H1 (cell line): ENCODE results near the gene PREX1. TPM values are rescaled to one million over a fixed set of nuclear protein-coding genes. Genes with fewer than 3 reads are reported as not detected.

Experiments used
- CTCF ChIA-PET: fragments of 300-600 bp; sonication (Branson Sonifier 250); formaldehyde crosslinking; loops from one replicate; lab custom pipeline; 2021; ENCODE audit not compliant: partially characterized antibody; lab: Charles Lee
- POLR2A ChIA-PET: fragments of 300-600 bp; sonication (Branson Sonifier 250); formaldehyde crosslinking; loops from one replicate; lab custom pipeline; 2021; ENCODE audit warnings: inconsistent platforms; ENCODE audit not compliant: partially characterized antibody; lab: Charles Lee
- DNase-seq, 2 experiments: peaks; one replicate each; pipeline versions ENCODE4 v3.0.0 to v3.0.0-alpha.2; 2010 to 2022; ENCODE audit warnings: low spot score in 2 of 2, low read depth in 1 of 2, mixed read lengths in 1 of 2
- FAIRE-seq: peaks from 2 replicates; lab custom pipeline; 2011; peaks lifted over from hg19 to GRCh38; lab: Jason Lieb, UNC
- H2AFZ ChIP-seq: 2 replicates; pipeline ENCODE4 v1.8.1; 2012; ENCODE audit warnings: low read length, inconsistent platforms
- H2AK5ac ChIP-seq: 2 replicates; pipeline ENCODE4 v1.6.1; 2013; ENCODE audit warnings: low read depth, low read length
- H2BK120ac ChIP-seq: replicated peaks from 2 replicates; pipeline ENCODE3; 2013; ENCODE audit warnings: low read depth, low read length, inconsistent platforms
- H2BK12ac ChIP-seq: 2 replicates; pipeline ENCODE4 v1.6.1; 2013; ENCODE audit warnings: low read depth, low read length
- H2BK15ac ChIP-seq: 2 replicates; pipeline ENCODE4 v1.6.1; 2013; ENCODE audit warnings: low read length
- H2BK20ac ChIP-seq: 2 replicates; pipeline ENCODE4 v1.6.1; 2013; ENCODE audit warnings: low read length
- H2BK5ac ChIP-seq: 2 replicates; pipeline ENCODE4 v1.6.1; 2013; ENCODE audit warnings: low read depth, low read length
- H3K14ac ChIP-seq: 2 replicates; pipeline ENCODE4 v1.6.1; 2013; ENCODE audit warnings: inconsistent platforms; ENCODE audit not compliant: insufficient read length
- H3K18ac ChIP-seq: 2 replicates; pipeline ENCODE4 v1.6.1; 2013; ENCODE audit warnings: low read length; ENCODE audit errors: extremely low read depth
- H3K23ac ChIP-seq: 2 replicates; pipeline ENCODE4 v1.6.1; 2013; ENCODE audit warnings: inconsistent platforms; ENCODE audit not compliant: insufficient read length
- H3K23me2 ChIP-seq: 2 replicates; pipeline ENCODE4 v1.6.1; 2013; ENCODE audit warnings: low read depth, low read length
- H3K27ac ChIP-seq: 2 replicates; pipeline ENCODE4 v1.6.1; 2011; ENCODE audit warnings: low read depth, low read length, inconsistent platforms
- H3K27me3 ChIP-seq, 4 experiments: replicated peaks in 1 of 4; 1 replicate in 1 of 4; 2 replicates in 3 of 4; pipeline versions ENCODE4 v1.6.1 to v1.8.1; 2011 to 2013; ENCODE audit warnings: low read length in 3 of 4, mild to moderate bottlenecking in 3 of 4, inconsistent platforms in 2 of 4, mixed read lengths in 2 of 4, moderate library complexity in 1 of 4; ENCODE audit not compliant: control insufficient read depth in 3 of 4, insufficient read depth in 3 of 4; ENCODE audit errors: extremely low read depth in 1 of 4
- H3K36me3 ChIP-seq, 4 experiments: 2 replicates each; pipeline versions ENCODE4 v1.6.1 to v1.8.1; 2011 to 2013; ENCODE audit warnings: mild to moderate bottlenecking in 4 of 4, low read length in 3 of 4, moderate library complexity in 2 of 4, control low read depth in 1 of 4, inconsistent platforms in 1 of 4; ENCODE audit not compliant: insufficient read depth in 4 of 4, control insufficient read depth in 2 of 4
- H3K4ac ChIP-seq: replicated peaks from 2 replicates; pipeline ENCODE3; 2013; ENCODE audit warnings: low read length, low read depth, mixed read lengths, inconsistent platforms; ENCODE audit not compliant: insufficient read length
- H3K4me1 ChIP-seq, 4 experiments: replicated peaks in 1 of 4; 1 replicate in 1 of 4; 2 replicates in 3 of 4; pipeline versions ENCODE4 v1.6.1 to v1.8.1; 2011 to 2013; ENCODE audit warnings: low read length in 3 of 4, inconsistent platforms in 2 of 4, mixed read lengths in 1 of 4; ENCODE audit not compliant: insufficient read depth in 4 of 4, control insufficient read depth in 3 of 4
- H3K4me2 ChIP-seq, 2 experiments: 2 replicates each; pipeline versions ENCODE4 v1.6.1 to v1.8.1; 2011 to 2013; ENCODE audit warnings: low read depth in 2 of 2, low read length in 2 of 2, control low read depth in 1 of 2, inconsistent platforms in 1 of 2, mild to moderate bottlenecking in 1 of 2; ENCODE audit not compliant: insufficient read depth in 1 of 2
- H3K4me3 ChIP-seq, 4 experiments: fragments of 200-600, 300-600 bp in 1 of 4; sonication (generic), shearing (Covaris generic), sonication (Bioruptor Twin) in 1 of 4; 2 replicates each; pipeline versions ENCODE4 v1.5.1 to v1.8.1; 2011 to 2016; ENCODE audit warnings: low read length in 4 of 4, low read depth in 3 of 4, control low read depth in 2 of 4, inconsistent platforms in 2 of 4, mild to moderate bottlenecking in 2 of 4, mixed read lengths in 1 of 4, moderate library complexity in 1 of 4; ENCODE audit not compliant: insufficient read depth in 2 of 4; ENCODE audit errors: extremely low read depth in 1 of 4
- H3K56ac ChIP-seq: replicated peaks from 2 replicates; pipeline ENCODE3; 2013; ENCODE audit warnings: low read depth, mild to moderate bottlenecking, mixed read lengths, low read length, inconsistent platforms; ENCODE audit not compliant: insufficient read length
- H3K79me1 ChIP-seq: 2 replicates; pipeline ENCODE4 v1.6.1; 2013; ENCODE audit warnings: low read depth, low read length, control low read depth
- H3K79me2 ChIP-seq, 2 experiments: 2 replicates each; pipeline versions ENCODE4 v1.6.1 to v1.8.1; 2012 to 2013; ENCODE audit warnings: low read length in 2 of 2, mild to moderate bottlenecking in 2 of 2, inconsistent platforms in 1 of 2; ENCODE audit not compliant: insufficient read depth in 2 of 2, control insufficient read depth in 1 of 2
- H3K9ac ChIP-seq, 4 experiments: replicated peaks in 1 of 4; 1 replicate in 1 of 4; 2 replicates in 3 of 4; pipeline versions ENCODE4 v1.6.1 to v1.8.1; 2011 to 2013; ENCODE audit warnings: low read depth in 3 of 4, low read length in 3 of 4, control low read depth in 2 of 4, mild to moderate bottlenecking in 2 of 4, moderate library complexity in 2 of 4, inconsistent platforms in 1 of 4; ENCODE audit errors: extremely low read depth in 1 of 4
- H3K9me3 ChIP-seq, 2 experiments: 2 replicates each; pipeline versions ENCODE4 v1.6.1 to v1.8.1; 2012 to 2013; ENCODE audit warnings: mild to moderate bottlenecking in 2 of 2, moderate library complexity in 2 of 2, control low read depth in 1 of 2, inconsistent platforms in 1 of 2, low read depth in 1 of 2, low read length in 1 of 2, mixed read lengths in 1 of 2; ENCODE audit not compliant: insufficient read depth in 2 of 2
- H4K20me1 ChIP-seq, 2 experiments: replicated peaks in 1 of 2; 2 replicates each; pipeline versions ENCODE3 to v1.8.1; 2011 to 2013; ENCODE audit warnings: inconsistent platforms in 2 of 2, low read length in 2 of 2, mild to moderate bottlenecking in 1 of 2; ENCODE audit not compliant: insufficient read depth in 2 of 2, control insufficient read depth in 1 of 2
- H4K5ac ChIP-seq: 2 replicates; pipeline ENCODE4 v1.6.1; 2013; ENCODE audit warnings: low read length, low read depth, mixed read lengths, inconsistent platforms; ENCODE audit not compliant: insufficient read length
- H4K8ac ChIP-seq: 2 replicates; pipeline ENCODE4 v1.8.0; 2013; ENCODE audit warnings: mild to moderate bottlenecking, moderate library complexity, low read length, inconsistent platforms; ENCODE audit not compliant: insufficient read depth; ENCODE audit errors: extremely low read depth
- H4K91ac ChIP-seq: replicated peaks from 2 replicates; pipeline ENCODE3; 2013; ENCODE audit warnings: low read length, mixed read lengths, inconsistent platforms; ENCODE audit not compliant: insufficient read length
- CBX5 ChIP-seq: fragments of 300-800, 300-1000 bp; sonication (generic); IDR thresholded peaks from 2 replicates; pipeline ENCODE4 v1.7.1; 2016; ENCODE audit warnings: antibody characterized with exemption, low read length, low read depth
- GABPA ChIP-seq: IDR thresholded peaks from 2 replicates; pipeline ENCODE4 v1.6.1; 2011; ENCODE audit warnings: mild to moderate bottlenecking, low read length, moderate library complexity, borderline replicate concordance; ENCODE audit not compliant: insufficient read depth
- SP2 ChIP-seq: IDR thresholded peaks from 2 replicates; pipeline ENCODE4 v1.6.1; 2012; ENCODE audit warnings: mild to moderate bottlenecking, low read length, inconsistent platforms
- YY1 ChIP-seq: IDR thresholded peaks from 2 replicates; pipeline ENCODE4 v1.6.1; 2011; ENCODE audit warnings: low read depth, mild to moderate bottlenecking, low read length
- WGBS, 2 experiments: shearing (Covaris generic) in 1 of 2; methylation state at CpG; one replicate each; pipeline versions ENCODE4 v1.1.6 to v1.1.7; 2013 to 2015; ENCODE audit warnings: low lambda C conversion rate in 2 of 2, mixed read lengths in 2 of 2, inconsistent platforms in 1 of 2, low coverage in 1 of 2, missing lambda C conversion rate in 1 of 2; ENCODE audit not compliant: insufficient replicate concordance in 2 of 2, insufficient coverage in 1 of 2, insufficient read length in 1 of 2; ENCODE audit errors: extremely low coverage in 1 of 2, missing lambda C conversion rate in 1 of 2; 5-methylcytosine and 5-hydroxymethylcytosine counted together
- polyA plus RNA-seq, 7 experiments: library from polyadenylated mRNA; depleted of rRNA in 3 of 7; stranded (reverse) in 5 of 7; unstranded in 2 of 7; fragments of >200 nt in 5 of 7; fragments of 200-250 nt in 2 of 7; gene quantifications; 1 replicate in 5 of 7; 2 replicates in 1 of 7; 4 replicates in 1 of 7; pipeline versions ENCODE4 v1.2.1 to v1.2.3, GENCODE V29; 2011 to 2013; ENCODE audit warnings: missing spikeins in 2 of 7, mixed read lengths in 2 of 7
- total RNA-seq: library from RNA; stranded (reverse); fragmentation: NEBNext Ultra II Directional; extraction: Animal tissue kit (Norgen Biotek cat#: 25700); gene quantifications from 2 replicates; pipeline ENCODE4 v1.2.1, GENCODE V29; 2021

The PREX1 gene
- total and polyA plus RNA-seq, 2 of the 8 experiments (the other 6 are each of a cell fraction or from before 2014, with no cell fraction given) = 10.7 to 12.8 TPM

DNA sequence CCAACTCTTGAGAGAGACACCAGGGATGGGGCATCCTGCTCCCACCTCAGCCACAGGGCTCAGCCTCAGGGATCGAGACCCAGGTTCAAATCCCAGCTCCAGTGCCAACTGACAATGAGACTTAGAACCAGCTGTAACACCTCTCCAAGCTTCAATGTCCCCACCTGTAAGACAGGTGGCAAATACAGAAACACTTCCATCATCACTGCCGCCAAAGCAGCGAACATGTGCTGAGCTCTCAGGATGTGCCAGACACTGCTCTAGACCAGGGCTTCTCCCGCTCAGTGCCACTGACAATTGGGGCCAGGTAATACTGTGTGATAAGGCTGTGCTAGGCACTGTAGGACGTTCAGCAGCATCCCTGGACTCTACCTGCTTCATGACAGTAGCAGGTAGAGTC is 22.1 kb downstream of the PREX1 start:
- 88% methylated on average over 5 of the region's 5 CpGs; no CpG with 5 or more reads in 1 of the 2 experiments for WGBS, 2 experiments
- DNase-seq (no peak), FAIRE-seq (no peak)
- no peak overlapping the region for H3K23ac ChIP-seq
- H3K27me3 ChIP-seq = no peaks in the 10 kb centered on the region; a peak in 1 of 7 replicates
- H3K9me3 ChIP-seq = no peaks in the 10 kb centered on the region
- no peak overlapping the region for H2BK120ac ChIP-seq
- TF ChIP-seq YY1 = no peak
- TF ChIP-seq CBX5 = no peak
- TF ChIP-seq SP2 = no peak
- TF ChIP-seq GABPA = no peak
- CTCF ChIA-PET = interaction anchor here (1.3 to 1.7 kb wide), 3 partner anchors 22 to 99 kb away, joined by 3 to 4 read pairs (median 3); no protein-coding TSS in a partner anchor
- H3K18ac ChIP-seq = no peak overlapping the region
- no peaks in the 10 kb centered on the region; the same call in none of the 2 replicates for H3K23me2 ChIP-seq
- no peak overlapping the region for H2BK20ac ChIP-seq
- H4K5ac ChIP-seq = no peak overlapping the region
- H3K4me2 ChIP-seq = no peak overlapping the region
- H4K8ac ChIP-seq = no peak overlapping the region
- H3K14ac ChIP-seq = no peak overlapping the region
- H3K56ac ChIP-seq = no peak overlapping the region
- no peak overlapping the region for H4K91ac ChIP-seq
- H2AK5ac ChIP-seq = no peak overlapping the region
- H2BK12ac ChIP-seq = no peak overlapping the region
- no peak overlapping the region for H2BK15ac ChIP-seq
- peaks cover 2% of the 10 kb centered on the region; the same call in 1 of the 2 replicates for H3K79me1 ChIP-seq
- H3K4me3 ChIP-seq = no peak overlapping the region
- no peaks in the 10 kb centered on the region for H3K36me3 ChIP-seq
- H3K4me1 ChIP-seq = 0 out of 7 replicates have a peak, but pooled peaks cover 0 to 2% (median 0%) of the 10 kb centered on the region in 4 experiments
- H2AFZ ChIP-seq = no peak overlapping the region
- H2BK5ac ChIP-seq = no peak overlapping the region
- peaks cover 0 to 2% of the 10 kb centered on the region in 2 experiments for H4K20me1 ChIP-seq
- no peak overlapping the region for H3K9ac ChIP-seq
- no peak overlapping the region for H3K4ac ChIP-seq
- H3K79me2 ChIP-seq = no peaks in the 10 kb centered on the region
- POLR2A ChIA-PET = no interaction called here
- no peak overlapping the region for H3K27ac ChIP-seq
